MM.1S (cell line): Measurements from ENCODE around the gene POLR2M.

ENCODE experiments used
- DNase-seq: peaks from one replicate; pipeline ENCODE4 v3.0.0-alpha.2; 2015
- H2AFZ ChIP-seq: fragments of 300-600 bp; sonication (generic); 2 replicates; pipeline ENCODE4 v1.6.0; 2016; ENCODE audit warnings: antibody characterized with exemption, low read length
- H3F3A ChIP-seq: fragments of 300-600 bp; sonication (generic); 2 replicates; pipeline ENCODE4 v1.6.1; 2016; ENCODE audit warnings: mild to moderate bottlenecking, antibody characterized with exemption, low read length, moderate library complexity, mixed read lengths; ENCODE audit not compliant: insufficient read depth
- H3K27ac ChIP-seq: fragments of 300-600 bp; sonication (generic); 2 replicates; pipeline ENCODE4 v1.5.1; 2016; ENCODE audit warnings: mild to moderate bottlenecking, low read length
- H3K27me3 ChIP-seq: fragments of 300-600 bp; sonication (generic); replicated peaks from 2 replicates; pipeline ENCODE4 v1.6.0; 2016; ENCODE audit warnings: low read length; ENCODE audit not compliant: insufficient read depth
- H3K36me3 ChIP-seq: fragments of 300-600 bp; sonication (generic); replicated peaks from 2 replicates; pipeline ENCODE4 v1.6.1; 2016; ENCODE audit warnings: mild to moderate bottlenecking, low read length, mixed read lengths; ENCODE audit not compliant: insufficient read depth
- H3K4me1 ChIP-seq: fragments of 300-600 bp; sonication (generic); 2 replicates; pipeline ENCODE4 v1.6.1; 2016; ENCODE audit warnings: low read length, mixed read lengths
- H3K4me2 ChIP-seq: fragments of 300-600 bp; sonication (generic); 2 replicates; pipeline ENCODE4 v1.6.0; 2016; ENCODE audit warnings: low read depth, low read length
- H3K4me3 ChIP-seq: fragments of 300-600 bp; sonication (generic); 2 replicates; pipeline ENCODE4 v1.5.1; 2016; ENCODE audit warnings: low read length, mixed read lengths
- H3K79me2 ChIP-seq: fragments of 300-600 bp; sonication (generic); 2 replicates; pipeline ENCODE4 v1.6.1; 2016; ENCODE audit warnings: mixed run types, low read length, mixed read lengths
- H3K9ac ChIP-seq: fragments of 300-600 bp; sonication (generic); 2 replicates; pipeline ENCODE4 v1.6.1; 2016; ENCODE audit warnings: low read length, mixed read lengths
- H3K9me2 ChIP-seq: fragments of 300-600 bp; sonication (generic); replicated peaks from 2 replicates; pipeline ENCODE4 v1.6.1; 2016; ENCODE audit warnings: mild to moderate bottlenecking, low read length, mixed read lengths; ENCODE audit not compliant: insufficient read depth
- H3K9me3 ChIP-seq: fragments of 300-600 bp; sonication (generic); replicated peaks from 2 replicates; pipeline ENCODE4 v1.6.1; 2016; ENCODE audit warnings: mild to moderate bottlenecking, low read length, mixed read lengths; ENCODE audit not compliant: insufficient read depth
- H4K20me1 ChIP-seq: fragments of 300-600 bp; sonication (generic); 2 replicates; pipeline ENCODE4 v1.6.1; 2016; ENCODE audit warnings: mild to moderate bottlenecking, low read length, moderate library complexity, mixed read lengths; ENCODE audit not compliant: insufficient read depth
- EZH2 ChIP-seq: fragments of 300-600 bp; sonication (generic); optimal IDR thresholded peaks from 2 replicates; pipeline ENCODE3; 2017; ENCODE audit warnings: low read depth, mild to moderate bottlenecking, antibody characterized with exemption, low read length, mixed read lengths
- EZH2phosphoT487 ChIP-seq: fragments of 300-600 bp; sonication (generic); IDR thresholded peaks from 2 replicates; pipeline ENCODE4 v1.6.1; 2018; ENCODE audit warnings: antibody characterized with exemption, low read length
- TF ChIP-seq, protein P1 (sequence below): fragments of 300-600 bp; sonication (generic); IDR thresholded peaks from 2 replicates; pipeline ENCODE4 v1.5.1; 2016; ENCODE audit warnings: antibody characterized with exemption, low read length, mixed read lengths

POLR2M gene

DNA sequence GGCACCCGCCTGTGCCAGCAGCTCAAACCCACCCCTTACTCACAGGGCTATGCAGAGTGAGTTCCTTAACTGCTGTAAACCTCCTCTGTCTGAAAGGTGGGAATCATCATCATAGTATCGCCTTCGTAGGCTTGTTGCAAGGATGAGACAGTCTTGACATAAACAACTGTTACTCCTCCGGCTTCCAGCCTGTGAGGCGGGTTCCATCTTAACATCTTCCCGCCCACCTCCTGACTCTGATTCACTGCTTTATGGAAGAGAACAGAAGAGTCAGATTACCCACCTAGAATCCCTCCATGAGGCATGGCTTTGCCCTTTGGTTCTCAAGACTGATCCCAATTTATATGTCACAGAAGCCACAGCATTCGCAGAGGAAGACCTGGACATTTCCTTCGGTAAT, 21.9 kb downstream of the POLR2M start:
- DNase-seq: no peak
- Histone ChIP-seq H3F3A (no peaks in the 10 kb centered on the region), H3K4me1 (no peaks in the 10 kb centered on the region), H3K27me3 (no peaks in the 10 kb centered on the region), H3K79me2 (no peaks in the 10 kb centered on the region), H3K9me3 (no peaks in the 10 kb centered on the region), H3K9ac (no peak overlapping the region), H3K4me2 (no peak overlapping the region), H4K20me1 (no peaks in the 10 kb centered on the region), H2AFZ (no peak overlapping the region), H3K27ac (no peak overlapping the region), H3K36me3 (no peaks in the 10 kb centered on the region), H3K4me3 (no peak overlapping the region), H3K9me2 (no peaks in the 10 kb centered on the region)
- TF ChIP-seq EZH2phosphoT487: no peak
- TF ChIP-seq EZH2: no peak
- TF ChIP-seq, protein P1, sequence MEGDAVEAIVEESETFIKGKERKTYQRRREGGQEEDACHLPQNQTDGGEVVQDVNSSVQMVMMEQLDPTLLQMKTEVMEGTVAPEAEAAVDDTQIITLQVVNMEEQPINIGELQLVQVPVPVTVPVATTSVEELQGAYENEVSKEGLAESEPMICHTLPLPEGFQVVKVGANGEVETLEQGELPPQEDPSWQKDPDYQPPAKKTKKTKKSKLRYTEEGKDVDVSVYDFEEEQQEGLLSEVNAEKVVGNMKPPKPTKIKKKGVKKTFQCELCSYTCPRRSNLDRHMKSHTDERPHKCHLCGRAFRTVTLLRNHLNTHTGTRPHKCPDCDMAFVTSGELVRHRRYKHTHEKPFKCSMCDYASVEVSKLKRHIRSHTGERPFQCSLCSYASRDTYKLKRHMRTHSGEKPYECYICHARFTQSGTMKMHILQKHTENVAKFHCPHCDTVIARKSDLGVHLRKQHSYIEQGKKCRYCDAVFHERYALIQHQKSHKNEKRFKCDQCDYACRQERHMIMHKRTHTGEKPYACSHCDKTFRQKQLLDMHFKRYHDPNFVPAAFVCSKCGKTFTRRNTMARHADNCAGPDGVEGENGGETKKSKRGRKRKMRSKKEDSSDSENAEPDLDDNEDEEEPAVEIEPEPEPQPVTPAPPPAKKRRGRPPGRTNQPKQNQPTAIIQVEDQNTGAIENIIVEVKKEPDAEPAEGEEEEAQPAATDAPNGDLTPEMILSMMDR: no peak

DNA sequence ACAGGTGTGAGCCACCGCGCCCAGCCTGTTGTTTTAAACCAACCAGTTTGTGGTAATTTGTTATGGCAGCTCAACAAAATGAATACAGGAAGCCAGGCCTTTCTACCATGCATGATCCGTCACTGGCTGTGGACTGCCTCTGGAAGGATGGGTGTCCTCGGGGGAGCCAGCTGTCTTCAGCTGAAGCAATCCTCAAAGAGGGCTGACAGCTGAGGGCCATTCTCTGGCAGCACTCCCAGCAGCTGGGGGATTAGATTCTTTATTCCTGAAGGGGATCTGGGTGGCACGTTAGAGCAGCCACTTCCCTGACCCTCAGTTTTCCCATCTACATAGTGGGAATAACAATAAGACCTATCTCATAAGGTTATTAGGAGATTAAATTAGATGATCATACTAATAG, 24.4 kb downstream of the POLR2M start:
- no peak overlapping the region for H3K9ac ChIP-seq
- H3F3A ChIP-seq: no peaks in the 10 kb centered on the region
- no peak overlapping the region for H3K27ac ChIP-seq
- no peaks in the 10 kb centered on the region for H3K36me3 ChIP-seq
- no peaks in the 10 kb centered on the region for H3K27me3 ChIP-seq
- no peak overlapping the region for H2AFZ ChIP-seq
- DNase-seq: no peak
- H3K9me2 ChIP-seq: no peaks in the 10 kb centered on the region
- no peaks in the 10 kb centered on the region for H4K20me1 ChIP-seq
- H3K4me1 ChIP-seq: no peaks in the 10 kb centered on the region
- TF ChIP-seq EZH2phosphoT487: no peak
- TF ChIP-seq EZH2: no peak
- TF ChIP-seq, protein P1: no peak
- no peaks in the 10 kb centered on the region for H3K9me3 ChIP-seq
- no peak overlapping the region for H3K4me2 ChIP-seq
- H3K79me2 ChIP-seq: no peaks in the 10 kb centered on the region
- H3K4me3 ChIP-seq: no peak overlapping the region

DNA sequence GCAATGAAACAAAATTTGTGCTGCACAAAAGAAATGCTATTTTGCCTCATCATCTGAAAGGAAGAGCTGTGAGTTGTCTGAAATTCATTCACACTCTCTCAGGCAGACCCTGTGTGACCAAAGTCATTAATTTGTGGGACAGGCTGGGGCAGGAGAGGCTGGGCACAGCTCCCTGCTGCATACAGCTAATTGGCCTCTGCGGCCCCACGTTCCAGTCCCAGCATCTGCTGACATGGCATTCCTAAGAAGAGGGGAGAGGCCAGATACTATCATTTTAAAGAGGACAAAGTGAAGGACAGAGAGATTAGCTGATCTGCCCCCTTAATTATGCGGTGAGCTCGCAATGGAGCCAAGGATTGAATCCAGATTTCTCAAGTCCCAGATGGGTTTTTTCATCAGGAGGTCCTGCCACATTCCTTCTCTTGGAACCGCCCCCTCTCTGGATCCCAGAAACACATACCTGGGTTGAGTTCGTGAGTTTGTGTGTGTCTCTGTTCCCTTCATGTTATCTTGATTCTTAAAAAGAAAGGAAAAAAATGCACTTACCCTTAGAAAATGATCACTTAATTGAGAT, 25.1 kb downstream of the POLR2M start:
- no peak for TF ChIP-seq EZH2phosphoT487
- TF ChIP-seq, protein P1: no peak
- no peaks in the 10 kb centered on the region for H4K20me1 ChIP-seq
- H3K79me2 ChIP-seq: no peaks in the 10 kb centered on the region
- H3K27me3 ChIP-seq: no peaks in the 10 kb centered on the region
- no peak overlapping the region for H2AFZ ChIP-seq
- no peaks in the 10 kb centered on the region for H3F3A ChIP-seq
- no peak overlapping the region for H3K27ac ChIP-seq
- no peaks in the 10 kb centered on the region for H3K4me1 ChIP-seq
- no peak overlapping the region for H3K4me3 ChIP-seq
- H3K9me2 ChIP-seq: no peaks in the 10 kb centered on the region
- no peak for DNase-seq
- no peak overlapping the region for H3K4me2 ChIP-seq
- H3K9me3 ChIP-seq: no peaks in the 10 kb centered on the region
- H3K36me3 ChIP-seq: no peaks in the 10 kb centered on the region
- no peak overlapping the region for H3K9ac ChIP-seq
